Tibial nerve (tissue), 4 donors: ENCODE data around the gene TMIGD3.

Experiments
- EP300 ChIP-seq, 2 donors: sonication (generic); formaldehyde crosslinking; IDR thresholded peaks; one replicate each; pipeline ENCODE4 v1.6.1; 2017; ENCODE audit warnings: antibody characterized with exemption in 2 of 2, mild to moderate bottlenecking in 1 of 2
- TF ChIP-seq, protein P1 (sequence below), 5 experiments: fragments of 200-600 bp in 3 of 5; fragments of 450-650 bp in 2 of 5; sonication (generic) in 3 of 5; IDR thresholded peaks; one replicate each; pipeline ENCODE4 v1.5.1; 2016 to 2019; ENCODE audit warnings: antibody characterized with exemption in 5 of 5, mild to moderate bottlenecking in 3 of 5, moderate library complexity in 2 of 5

DNA sequence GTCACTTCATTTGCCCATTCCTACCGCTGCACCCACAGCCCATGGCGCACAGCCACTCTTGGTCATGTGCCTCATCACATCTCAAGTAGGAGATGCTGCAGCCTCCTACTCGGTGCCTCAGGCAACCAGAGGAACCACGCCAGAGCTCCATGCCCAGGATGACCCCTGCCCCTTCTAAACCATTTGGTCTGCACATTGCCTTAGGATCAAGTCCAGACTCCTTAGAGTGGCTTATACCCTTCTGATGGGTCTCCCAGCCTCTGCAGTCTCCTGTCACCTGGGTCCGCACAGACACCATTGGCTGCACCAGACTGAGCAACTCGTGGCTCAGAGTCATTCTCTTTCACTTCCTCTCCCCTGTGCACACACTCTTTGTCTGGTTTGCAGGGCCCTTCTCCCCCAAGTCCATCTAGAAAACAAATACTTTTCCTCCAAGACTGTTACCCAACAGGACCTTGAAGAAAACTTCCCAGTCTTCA is 2.2 kb upstream of the TMIGD3 start:
- TF ChIP-seq, protein P1, sequence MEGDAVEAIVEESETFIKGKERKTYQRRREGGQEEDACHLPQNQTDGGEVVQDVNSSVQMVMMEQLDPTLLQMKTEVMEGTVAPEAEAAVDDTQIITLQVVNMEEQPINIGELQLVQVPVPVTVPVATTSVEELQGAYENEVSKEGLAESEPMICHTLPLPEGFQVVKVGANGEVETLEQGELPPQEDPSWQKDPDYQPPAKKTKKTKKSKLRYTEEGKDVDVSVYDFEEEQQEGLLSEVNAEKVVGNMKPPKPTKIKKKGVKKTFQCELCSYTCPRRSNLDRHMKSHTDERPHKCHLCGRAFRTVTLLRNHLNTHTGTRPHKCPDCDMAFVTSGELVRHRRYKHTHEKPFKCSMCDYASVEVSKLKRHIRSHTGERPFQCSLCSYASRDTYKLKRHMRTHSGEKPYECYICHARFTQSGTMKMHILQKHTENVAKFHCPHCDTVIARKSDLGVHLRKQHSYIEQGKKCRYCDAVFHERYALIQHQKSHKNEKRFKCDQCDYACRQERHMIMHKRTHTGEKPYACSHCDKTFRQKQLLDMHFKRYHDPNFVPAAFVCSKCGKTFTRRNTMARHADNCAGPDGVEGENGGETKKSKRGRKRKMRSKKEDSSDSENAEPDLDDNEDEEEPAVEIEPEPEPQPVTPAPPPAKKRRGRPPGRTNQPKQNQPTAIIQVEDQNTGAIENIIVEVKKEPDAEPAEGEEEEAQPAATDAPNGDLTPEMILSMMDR (IDR thresholded peaks at IDR 0.05): no peak
- TF ChIP-seq EP300 (IDR thresholded peaks at IDR 0.05): peak in 1 of 2 donors; percentile 53
